Body of pancreas (tissue), 4 donors: ENCODE results near the gene PRSS57.

Source experiments
- POLR2A ChIP-seq, 3 donors: fragments of 450-650 bp; IDR thresholded peaks; one replicate each; pipeline ENCODE4 v1.6.1; 2016; ENCODE audit warnings: antibody characterized with exemption in 3 of 3, mild to moderate bottlenecking in 2 of 3
- TF ChIP-seq, protein P1 (sequence below), 7 experiments: fragments of 450-650 bp in 4 of 7; fragments of 200-600 bp in 3 of 7; sonication (generic) in 3 of 7; IDR thresholded peaks; one replicate each; pipeline ENCODE4 v1.5.1; 2016 to 2019; ENCODE audit warnings: antibody characterized with exemption in 7 of 7

DNA sequence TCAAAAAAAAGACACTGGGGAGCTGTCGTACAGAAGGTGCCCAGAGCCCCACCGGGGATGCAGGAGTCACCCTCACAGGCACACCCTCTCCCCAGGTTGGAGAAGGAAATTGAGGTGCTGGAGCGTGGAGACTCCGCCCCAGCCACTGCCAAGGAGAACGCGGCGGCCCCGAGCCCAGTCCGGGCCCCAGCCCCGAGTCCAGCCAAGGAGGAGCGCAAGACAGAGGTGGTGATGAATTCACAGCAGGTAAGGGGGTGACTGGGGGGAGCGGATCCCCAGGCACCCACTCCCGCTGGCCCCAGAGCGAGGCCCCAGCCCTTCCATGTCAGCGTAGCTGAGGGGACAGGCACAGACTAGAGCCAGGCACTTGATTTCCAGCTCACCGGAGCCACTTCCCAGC lies 35.7 kb upstream of the PRSS57 start:
- TF ChIP-seq, protein P1, sequence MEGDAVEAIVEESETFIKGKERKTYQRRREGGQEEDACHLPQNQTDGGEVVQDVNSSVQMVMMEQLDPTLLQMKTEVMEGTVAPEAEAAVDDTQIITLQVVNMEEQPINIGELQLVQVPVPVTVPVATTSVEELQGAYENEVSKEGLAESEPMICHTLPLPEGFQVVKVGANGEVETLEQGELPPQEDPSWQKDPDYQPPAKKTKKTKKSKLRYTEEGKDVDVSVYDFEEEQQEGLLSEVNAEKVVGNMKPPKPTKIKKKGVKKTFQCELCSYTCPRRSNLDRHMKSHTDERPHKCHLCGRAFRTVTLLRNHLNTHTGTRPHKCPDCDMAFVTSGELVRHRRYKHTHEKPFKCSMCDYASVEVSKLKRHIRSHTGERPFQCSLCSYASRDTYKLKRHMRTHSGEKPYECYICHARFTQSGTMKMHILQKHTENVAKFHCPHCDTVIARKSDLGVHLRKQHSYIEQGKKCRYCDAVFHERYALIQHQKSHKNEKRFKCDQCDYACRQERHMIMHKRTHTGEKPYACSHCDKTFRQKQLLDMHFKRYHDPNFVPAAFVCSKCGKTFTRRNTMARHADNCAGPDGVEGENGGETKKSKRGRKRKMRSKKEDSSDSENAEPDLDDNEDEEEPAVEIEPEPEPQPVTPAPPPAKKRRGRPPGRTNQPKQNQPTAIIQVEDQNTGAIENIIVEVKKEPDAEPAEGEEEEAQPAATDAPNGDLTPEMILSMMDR (IDR thresholded peaks at IDR 0.05): no peak
- TF ChIP-seq POLR2A (IDR thresholded peaks at IDR 0.05): no peak
